ENCODE results near the gene LNPEP.

DNA sequence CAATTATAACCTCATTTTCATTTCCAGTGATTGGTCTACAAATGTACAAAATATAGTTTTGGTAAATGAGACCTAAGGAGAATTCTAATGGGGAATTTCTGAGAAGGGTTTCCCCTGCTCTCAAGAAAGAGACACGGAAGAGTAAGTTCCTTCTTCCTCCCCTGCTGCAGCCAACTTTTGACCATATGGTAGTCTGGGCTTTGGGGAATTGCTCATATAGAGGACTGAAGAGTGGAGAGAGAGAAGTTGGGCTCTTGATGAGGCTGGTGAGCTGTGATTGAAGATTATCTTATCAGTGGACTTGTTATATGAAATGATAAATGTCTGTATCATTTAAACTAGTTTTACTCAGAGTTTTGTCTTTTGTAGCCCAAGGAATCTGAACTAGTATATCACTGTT is 4.3 kb upstream of the LNPEP start:
- TF ChIP-seq, protein P1, sequence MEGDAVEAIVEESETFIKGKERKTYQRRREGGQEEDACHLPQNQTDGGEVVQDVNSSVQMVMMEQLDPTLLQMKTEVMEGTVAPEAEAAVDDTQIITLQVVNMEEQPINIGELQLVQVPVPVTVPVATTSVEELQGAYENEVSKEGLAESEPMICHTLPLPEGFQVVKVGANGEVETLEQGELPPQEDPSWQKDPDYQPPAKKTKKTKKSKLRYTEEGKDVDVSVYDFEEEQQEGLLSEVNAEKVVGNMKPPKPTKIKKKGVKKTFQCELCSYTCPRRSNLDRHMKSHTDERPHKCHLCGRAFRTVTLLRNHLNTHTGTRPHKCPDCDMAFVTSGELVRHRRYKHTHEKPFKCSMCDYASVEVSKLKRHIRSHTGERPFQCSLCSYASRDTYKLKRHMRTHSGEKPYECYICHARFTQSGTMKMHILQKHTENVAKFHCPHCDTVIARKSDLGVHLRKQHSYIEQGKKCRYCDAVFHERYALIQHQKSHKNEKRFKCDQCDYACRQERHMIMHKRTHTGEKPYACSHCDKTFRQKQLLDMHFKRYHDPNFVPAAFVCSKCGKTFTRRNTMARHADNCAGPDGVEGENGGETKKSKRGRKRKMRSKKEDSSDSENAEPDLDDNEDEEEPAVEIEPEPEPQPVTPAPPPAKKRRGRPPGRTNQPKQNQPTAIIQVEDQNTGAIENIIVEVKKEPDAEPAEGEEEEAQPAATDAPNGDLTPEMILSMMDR (IDR thresholded peaks at IDR 0.05; ENCODE audit: insufficient read depth, low read length, poor library complexity, severe bottlenecking), result no peak
- TF ChIP-seq EZH2phosphoT487 (conservative IDR thresholded peaks at IDR 0.05; ENCODE audit: low read length), result no peak

All from SU-DHL-6 (cell line).